H1 (cell line): ENCODE results near the gene CDK5RAP3. TPM values are rescaled to one million over a fixed set of nuclear protein-coding genes. Genes with fewer than 3 reads are reported as not detected.

ENCODE experiments used
- BACH1 ChIP-seq: IDR thresholded peaks from 2 replicates; pipeline ENCODE4 v1.6.1; 2012; ENCODE audit warnings: low read length, improper control_type of control experiment
- CHD1 ChIP-seq: IDR thresholded peaks from 2 replicates; pipeline ENCODE4 v1.6.1; 2012; ENCODE audit warnings: low read depth, low read length, improper control_type of control experiment
- EP300 ChIP-seq, 2 experiments: IDR thresholded peaks; 1 replicate in 1 of 2; 2 replicates in 1 of 2; pipeline ENCODE4 v1.6.1; 2011 to 2012; ENCODE audit warnings: low read depth in 2 of 2, low read length in 2 of 2, mild to moderate bottlenecking in 2 of 2, borderline replicate concordance in 1 of 2, inconsistent platforms in 1 of 2, moderate library complexity in 1 of 2
- FOSL1 ChIP-seq: IDR thresholded peaks from 2 replicates; pipeline ENCODE4 v1.6.1; 2011; ENCODE audit warnings: mild to moderate bottlenecking, low read depth, low read length, moderate library complexity; ENCODE audit not compliant: insufficient read depth
- JUN ChIP-seq: IDR thresholded peaks from 2 replicates; pipeline ENCODE4 v1.6.1; 2011; ENCODE audit warnings: low read depth, mild to moderate bottlenecking, improper control_type of control experiment, low read length
- MAFK ChIP-seq: IDR thresholded peaks from 2 replicates; pipeline ENCODE4 v1.6.1; 2012; ENCODE audit warnings: low read depth, mild to moderate bottlenecking, improper control_type of control experiment, low read length
- POLR2A ChIP-seq, 2 experiments: IDR thresholded peaks; 1 replicate in 1 of 2; 2 replicates in 1 of 2; pipeline ENCODE4 v1.6.1; 2011; ENCODE audit warnings: low read depth in 2 of 2, low read length in 2 of 2, mild to moderate bottlenecking in 2 of 2; ENCODE audit errors: control extremely low read depth in 1 of 2
- RFX5 ChIP-seq: IDR thresholded peaks from 2 replicates; pipeline ENCODE4 v1.6.1; 2011; ENCODE audit warnings: low read depth, low read length, improper control_type of control experiment, borderline replicate concordance
- SUZ12 ChIP-seq: fragments of 200-600 bp; sonication (generic); IDR thresholded peaks from 2 replicates; pipeline ENCODE4 v1.6.1; 2012; ENCODE audit warnings: mild to moderate bottlenecking, inconsistent platforms, low read length, moderate library complexity, mixed read lengths
- ZNF274 ChIP-seq: IDR thresholded peaks from 2 replicates; pipeline ENCODE4 v1.7.0; 2012; ENCODE audit warnings: low read length, borderline replicate concordance; ENCODE audit errors: extremely low read depth
- polyA plus RNA-seq, 7 experiments: library from polyadenylated mRNA; depleted of rRNA in 3 of 7; stranded (reverse) in 5 of 7; unstranded in 2 of 7; fragments of >200 nt in 5 of 7; fragments of 200-250 nt in 2 of 7; gene quantifications; 1 replicate in 5 of 7; 2 replicates in 1 of 7; 4 replicates in 1 of 7; pipeline versions ENCODE4 v1.2.1 to v1.2.3, GENCODE V29; 2011 to 2013; ENCODE audit warnings: missing spikeins in 2 of 7, mixed read lengths in 2 of 7
- total RNA-seq: library from RNA; stranded (reverse); fragmentation: NEBNext Ultra II Directional; extraction: Animal tissue kit (Norgen Biotek cat#: 25700); gene quantifications from 2 replicates; pipeline ENCODE4 v1.2.1, GENCODE V29; 2021
- TF ChIP-seq, protein P1 (sequence below): fragments of 300-600 bp; sonication (generic); IDR thresholded peaks from 2 replicates; pipeline ENCODE4 v1.7.1; 2012; ENCODE audit warnings: low read length, moderate library complexity, mild to moderate bottlenecking, inconsistent platforms; ENCODE audit not compliant: insufficient replicate concordance

Gene CDK5RAP3
- total and polyA plus RNA-seq, 2 of the 8 experiments (the other 6 are each of a cell fraction or from before 2014, with no cell fraction given), result 88.2 to 93.2 TPM

DNA sequence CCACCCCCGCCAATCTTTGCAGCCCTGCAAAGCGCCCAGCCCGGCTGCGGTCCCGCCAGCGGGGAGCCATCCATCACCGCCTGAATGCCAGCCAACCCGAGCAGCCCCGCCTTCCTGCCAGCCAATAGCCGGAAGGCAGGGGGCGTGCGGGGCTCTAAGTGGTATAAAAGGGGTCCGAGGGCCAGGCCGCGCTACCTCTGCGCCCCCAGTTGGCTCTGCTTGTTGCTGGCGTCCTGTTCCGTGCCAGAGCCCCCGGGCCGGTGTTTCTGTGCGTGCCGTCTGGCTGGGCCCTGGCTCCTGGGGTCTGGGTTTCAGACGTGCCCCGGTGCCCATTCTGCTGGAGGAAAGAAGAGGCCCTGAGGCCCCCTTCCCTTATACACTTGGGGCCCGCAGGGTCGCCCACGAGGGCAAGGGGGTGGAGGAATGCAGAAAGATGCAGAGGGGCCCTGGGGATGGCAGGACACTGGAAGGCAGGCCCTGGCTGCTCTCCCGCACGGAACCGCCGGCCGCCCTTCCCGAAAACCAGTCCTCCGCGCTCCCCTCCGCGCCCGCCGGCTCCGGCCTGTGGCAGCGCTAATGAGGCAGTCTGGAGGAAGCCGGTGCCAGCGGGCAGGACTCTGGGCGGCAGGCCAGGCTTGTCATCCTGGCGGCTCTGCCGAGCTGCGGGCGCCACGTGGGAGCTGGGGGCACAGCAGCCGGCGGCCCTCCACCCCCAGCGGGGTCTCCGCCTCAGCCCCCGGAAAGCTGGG, 52.7 kb downstream of the CDK5RAP3 start (continued):
- TF ChIP-seq MAFK (no peak), RFX5 (no peak), JUN (no peak), SUZ12 (no peak), EP300 (IDR thresholded peaks at IDR 0.05; ENCODE audit: borderline replicate concordance in 1 of 2, low read depth in 2 of 2, low read length in 2 of 2) (no peak), POLR2A (IDR thresholded peaks at IDR 0.05; ENCODE audit: control extremely low read depth in 1 of 2, low read depth in 2 of 2, low read length in 2 of 2) (peak in 1 of 2 experiments; percentile 80; a peak in 2 of 3 replicates), ZNF274 (no peak), CHD1 (no peak), FOSL1 (no peak), BACH1 (no peak)
- TF ChIP-seq, protein P1, sequence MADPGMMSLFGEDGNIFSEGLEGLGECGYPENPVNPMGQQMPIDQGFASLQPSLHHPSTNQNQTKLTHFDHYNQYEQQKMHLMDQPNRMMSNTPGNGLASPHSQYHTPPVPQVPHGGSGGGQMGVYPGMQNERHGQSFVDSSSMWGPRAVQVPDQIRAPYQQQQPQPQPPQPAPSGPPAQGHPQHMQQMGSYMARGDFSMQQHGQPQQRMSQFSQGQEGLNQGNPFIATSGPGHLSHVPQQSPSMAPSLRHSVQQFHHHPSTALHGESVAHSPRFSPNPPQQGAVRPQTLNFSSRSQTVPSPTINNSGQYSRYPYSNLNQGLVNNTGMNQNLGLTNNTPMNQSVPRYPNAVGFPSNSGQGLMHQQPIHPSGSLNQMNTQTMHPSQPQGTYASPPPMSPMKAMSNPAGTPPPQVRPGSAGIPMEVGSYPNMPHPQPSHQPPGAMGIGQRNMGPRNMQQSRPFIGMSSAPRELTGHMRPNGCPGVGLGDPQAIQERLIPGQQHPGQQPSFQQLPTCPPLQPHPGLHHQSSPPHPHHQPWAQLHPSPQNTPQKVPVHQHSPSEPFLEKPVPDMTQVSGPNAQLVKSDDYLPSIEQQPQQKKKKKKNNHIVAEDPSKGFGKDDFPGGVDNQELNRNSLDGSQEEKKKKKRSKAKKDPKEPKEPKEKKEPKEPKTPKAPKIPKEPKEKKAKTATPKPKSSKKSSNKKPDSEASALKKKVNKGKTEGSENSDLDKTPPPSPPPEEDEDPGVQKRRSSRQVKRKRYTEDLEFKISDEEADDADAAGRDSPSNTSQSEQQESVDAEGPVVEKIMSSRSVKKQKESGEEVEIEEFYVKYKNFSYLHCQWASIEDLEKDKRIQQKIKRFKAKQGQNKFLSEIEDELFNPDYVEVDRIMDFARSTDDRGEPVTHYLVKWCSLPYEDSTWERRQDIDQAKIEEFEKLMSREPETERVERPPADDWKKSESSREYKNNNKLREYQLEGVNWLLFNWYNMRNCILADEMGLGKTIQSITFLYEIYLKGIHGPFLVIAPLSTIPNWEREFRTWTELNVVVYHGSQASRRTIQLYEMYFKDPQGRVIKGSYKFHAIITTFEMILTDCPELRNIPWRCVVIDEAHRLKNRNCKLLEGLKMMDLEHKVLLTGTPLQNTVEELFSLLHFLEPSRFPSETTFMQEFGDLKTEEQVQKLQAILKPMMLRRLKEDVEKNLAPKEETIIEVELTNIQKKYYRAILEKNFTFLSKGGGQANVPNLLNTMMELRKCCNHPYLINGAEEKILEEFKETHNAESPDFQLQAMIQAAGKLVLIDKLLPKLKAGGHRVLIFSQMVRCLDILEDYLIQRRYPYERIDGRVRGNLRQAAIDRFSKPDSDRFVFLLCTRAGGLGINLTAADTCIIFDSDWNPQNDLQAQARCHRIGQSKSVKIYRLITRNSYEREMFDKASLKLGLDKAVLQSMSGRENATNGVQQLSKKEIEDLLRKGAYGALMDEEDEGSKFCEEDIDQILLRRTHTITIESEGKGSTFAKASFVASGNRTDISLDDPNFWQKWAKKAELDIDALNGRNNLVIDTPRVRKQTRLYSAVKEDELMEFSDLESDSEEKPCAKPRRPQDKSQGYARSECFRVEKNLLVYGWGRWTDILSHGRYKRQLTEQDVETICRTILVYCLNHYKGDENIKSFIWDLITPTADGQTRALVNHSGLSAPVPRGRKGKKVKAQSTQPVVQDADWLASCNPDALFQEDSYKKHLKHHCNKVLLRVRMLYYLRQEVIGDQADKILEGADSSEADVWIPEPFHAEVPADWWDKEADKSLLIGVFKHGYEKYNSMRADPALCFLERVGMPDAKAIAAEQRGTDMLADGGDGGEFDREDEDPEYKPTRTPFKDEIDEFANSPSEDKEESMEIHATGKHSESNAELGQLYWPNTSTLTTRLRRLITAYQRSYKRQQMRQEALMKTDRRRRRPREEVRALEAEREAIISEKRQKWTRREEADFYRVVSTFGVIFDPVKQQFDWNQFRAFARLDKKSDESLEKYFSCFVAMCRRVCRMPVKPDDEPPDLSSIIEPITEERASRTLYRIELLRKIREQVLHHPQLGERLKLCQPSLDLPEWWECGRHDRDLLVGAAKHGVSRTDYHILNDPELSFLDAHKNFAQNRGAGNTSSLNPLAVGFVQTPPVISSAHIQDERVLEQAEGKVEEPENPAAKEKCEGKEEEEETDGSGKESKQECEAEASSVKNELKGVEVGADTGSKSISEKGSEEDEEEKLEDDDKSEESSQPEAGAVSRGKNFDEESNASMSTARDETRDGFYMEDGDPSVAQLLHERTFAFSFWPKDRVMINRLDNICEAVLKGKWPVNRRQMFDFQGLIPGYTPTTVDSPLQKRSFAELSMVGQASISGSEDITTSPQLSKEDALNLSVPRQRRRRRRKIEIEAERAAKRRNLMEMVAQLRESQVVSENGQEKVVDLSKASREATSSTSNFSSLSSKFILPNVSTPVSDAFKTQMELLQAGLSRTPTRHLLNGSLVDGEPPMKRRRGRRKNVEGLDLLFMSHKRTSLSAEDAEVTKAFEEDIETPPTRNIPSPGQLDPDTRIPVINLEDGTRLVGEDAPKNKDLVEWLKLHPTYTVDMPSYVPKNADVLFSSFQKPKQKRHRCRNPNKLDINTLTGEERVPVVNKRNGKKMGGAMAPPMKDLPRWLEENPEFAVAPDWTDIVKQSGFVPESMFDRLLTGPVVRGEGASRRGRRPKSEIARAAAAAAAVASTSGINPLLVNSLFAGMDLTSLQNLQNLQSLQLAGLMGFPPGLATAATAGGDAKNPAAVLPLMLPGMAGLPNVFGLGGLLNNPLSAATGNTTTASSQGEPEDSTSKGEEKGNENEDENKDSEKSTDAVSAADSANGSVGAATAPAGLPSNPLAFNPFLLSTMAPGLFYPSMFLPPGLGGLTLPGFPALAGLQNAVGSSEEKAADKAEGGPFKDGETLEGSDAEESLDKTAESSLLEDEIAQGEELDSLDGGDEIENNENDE, result no peak
